Neuronal stem cell (in vitro differentiated cells): ENCODE results near the gene DUSP2.

ENCODE experiments used
- DNase-seq: peaks from one replicate; pipeline ENCODE4 v3.0.0-alpha.2; 2013; ENCODE audit warnings: low spot score
- H2AFZ ChIP-seq: one replicate; pipeline ENCODE4 v1.6.1; 2013; ENCODE audit warnings: mild to moderate bottlenecking, low read length, inconsistent platforms
- H2AK5ac ChIP-seq: 2 replicates; pipeline ENCODE4 v1.6.1; 2013; ENCODE audit warnings: low read depth, mild to moderate bottlenecking, inconsistent platforms, low read length, moderate library complexity, mixed read lengths
- H2BK120ac ChIP-seq: 2 replicates; pipeline ENCODE4 v1.6.1; 2013; ENCODE audit warnings: low read depth, mild to moderate bottlenecking, inconsistent platforms, low read length, moderate library complexity, mixed read lengths
- H2BK12ac ChIP-seq: one replicate; pipeline ENCODE4 v1.6.1; 2013; ENCODE audit warnings: low read length, inconsistent platforms
- H2BK15ac ChIP-seq: 2 replicates; pipeline ENCODE4 v1.6.1; 2013; ENCODE audit warnings: mild to moderate bottlenecking, low read length, inconsistent platforms, mixed read lengths
- H2BK5ac ChIP-seq: one replicate; pipeline ENCODE4 v1.6.1; 2013; ENCODE audit warnings: inconsistent platforms, mild to moderate bottlenecking, low read length, moderate library complexity
- H3K14ac ChIP-seq: one replicate; pipeline ENCODE4 v1.6.1; 2013; ENCODE audit warnings: low read length, inconsistent platforms
- H3K18ac ChIP-seq: 2 replicates; pipeline ENCODE4 v1.6.1; 2013; ENCODE audit warnings: low read length, inconsistent platforms
- H3K23ac ChIP-seq: 2 replicates; pipeline ENCODE4 v1.6.1; 2013; ENCODE audit warnings: low read depth, mild to moderate bottlenecking, mixed read lengths, low read length, inconsistent platforms; ENCODE audit not compliant: poor library complexity
- H3K27ac ChIP-seq: replicated peaks from 3 replicates; pipeline ENCODE4 v1.5.1; 2013; ENCODE audit warnings: low read length, inconsistent platforms
- H3K27me3 ChIP-seq, 3 experiments: 2 replicates each; pipeline ENCODE4 v1.6.1; 2013; ENCODE audit warnings: low read length in 3 of 3, mild to moderate bottlenecking in 2 of 3, inconsistent platforms in 1 of 3, low read depth in 1 of 3, mixed read lengths in 1 of 3, moderate library complexity in 1 of 3; ENCODE audit not compliant: control insufficient read depth in 3 of 3, insufficient read depth in 3 of 3
- H3K36me3 ChIP-seq, 2 donors: replicated peaks in 1 of 2; 2 replicates each; pipeline ENCODE4 v1.6.1; 2013; ENCODE audit warnings: low read length in 2 of 2; ENCODE audit not compliant: control insufficient read depth in 2 of 2, insufficient read depth in 2 of 2
- H3K4ac ChIP-seq: 2 replicates; pipeline ENCODE4 v1.6.1; 2013; ENCODE audit warnings: inconsistent platforms, mild to moderate bottlenecking, low read length, moderate library complexity
- H3K4me1 ChIP-seq, 2 donors: 1 replicate in 1 of 2; 2 replicates in 1 of 2; pipeline ENCODE4 v1.6.1; 2013; ENCODE audit warnings: low read length in 2 of 2, low read depth in 1 of 2; ENCODE audit not compliant: control insufficient read depth in 2 of 2, insufficient read depth in 1 of 2
- H3K4me2 ChIP-seq: one replicate; pipeline ENCODE4 v1.6.1; 2013; ENCODE audit warnings: mild to moderate bottlenecking, low read length, inconsistent platforms; ENCODE audit not compliant: insufficient read depth, poor library complexity, severe bottlenecking
- H3K4me3 ChIP-seq, 2 donors: 2 replicates each; pipeline ENCODE4 v1.5.1; 2013; ENCODE audit warnings: low read length in 2 of 2, mild to moderate bottlenecking in 2 of 2, inconsistent platforms in 1 of 2, moderate library complexity in 1 of 2
- H3K79me1 ChIP-seq: one replicate; pipeline ENCODE4 v1.6.1; 2013; ENCODE audit warnings: low read depth, mild to moderate bottlenecking, inconsistent platforms, low read length, moderate library complexity
- H3K9ac ChIP-seq: one replicate; pipeline ENCODE4 v1.6.1; 2013; ENCODE audit warnings: mild to moderate bottlenecking, low read depth, low read length, inconsistent platforms; ENCODE audit not compliant: poor library complexity
- H3K9me3 ChIP-seq, 2 donors: replicated peaks in 1 of 2; 2 replicates each; pipeline versions ENCODE3 to v1.6.1; 2013; ENCODE audit warnings: low read length in 2 of 2, mild to moderate bottlenecking in 2 of 2, inconsistent platforms in 1 of 2, low read depth in 1 of 2, mixed read lengths in 1 of 2, moderate library complexity in 1 of 2; ENCODE audit not compliant: control insufficient read depth in 2 of 2, insufficient read depth in 1 of 2
- H4K8ac ChIP-seq: one replicate; pipeline ENCODE4 v1.6.1; 2013; ENCODE audit warnings: low read depth, mild to moderate bottlenecking, inconsistent platforms, low read length, moderate library complexity
- H4K91ac ChIP-seq: one replicate; pipeline ENCODE4 v1.6.1; 2013; ENCODE audit warnings: low read length, low read depth, mild to moderate bottlenecking, inconsistent platforms; ENCODE audit not compliant: poor library complexity
- WGBS, 2 donors: extraction: QIAGEN DNeasy Blood & Tissue Kit; methylation state at CpG; one replicate each; pipeline ENCODE4 v1.1.7; 2013; ENCODE audit warnings: missing lambda C conversion rate in 2 of 2, mixed read lengths in 1 of 2; ENCODE audit not compliant: insufficient read length in 2 of 2, insufficient replicate concordance in 1 of 2; ENCODE audit errors: extremely low coverage in 2 of 2; 5-methylcytosine and 5-hydroxymethylcytosine counted together

DUSP2 gene

DNA sequence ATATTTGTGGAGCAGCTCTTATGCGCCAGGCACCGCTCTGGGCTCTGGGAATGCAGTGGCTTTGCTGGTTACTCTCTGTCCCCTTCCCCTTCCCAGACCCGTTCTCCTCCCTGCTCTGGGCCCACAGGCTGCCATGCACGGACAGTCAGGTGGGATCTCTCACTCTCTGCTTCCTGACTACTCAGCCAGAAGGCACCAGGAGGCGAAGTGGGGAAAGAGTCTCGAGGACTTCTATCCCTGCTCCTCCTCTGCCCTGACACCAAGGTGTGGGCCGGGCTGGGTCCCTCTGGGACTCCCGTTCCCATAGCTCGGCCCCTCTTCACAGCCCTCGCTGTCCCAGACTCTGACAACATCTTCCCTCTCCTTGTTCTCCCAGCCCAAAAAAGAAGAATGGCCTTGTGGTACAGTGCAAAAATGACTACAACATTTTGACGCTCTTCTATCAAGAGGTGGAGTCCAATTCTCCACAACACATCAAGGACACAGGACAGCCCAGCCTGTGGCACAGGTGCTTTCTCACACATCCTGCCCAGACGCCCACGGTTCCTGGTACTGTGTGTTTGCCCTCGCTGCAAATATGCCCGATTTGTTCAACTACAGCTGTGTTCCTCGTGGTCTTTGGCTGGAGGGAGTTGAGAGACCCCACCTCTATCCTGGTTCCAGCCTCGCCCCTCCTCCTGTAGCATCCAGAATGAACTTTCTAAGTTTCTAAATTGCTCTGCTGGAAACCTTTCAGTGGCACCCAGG is 14.0 kb upstream of the DUSP2 start:
- H2BK120ac ChIP-seq: no peak overlapping the region
- no peak overlapping the region for H3K4me2 ChIP-seq
- H3K9ac ChIP-seq: no peak overlapping the region
- H3K9me3 ChIP-seq: peaks cover 0 to 2% of the 10 kb centered on the region in 2 donors
- H3K79me1 ChIP-seq: no peaks in the 10 kb centered on the region
- no peak overlapping the region for H4K8ac ChIP-seq
- H3K18ac ChIP-seq: no peak overlapping the region
- no peak for DNase-seq
- H2BK15ac ChIP-seq: no peak overlapping the region
- no peak overlapping the region for H4K91ac ChIP-seq
- peak overlapping the region; percentile 73 for H2AFZ ChIP-seq
- no peak overlapping the region for H3K4me3 ChIP-seq
- no peaks in the 10 kb centered on the region for H3K36me3 ChIP-seq
- H3K27me3 ChIP-seq: no peaks in the 10 kb centered on the region
- no peak overlapping the region for H3K14ac ChIP-seq
- H3K23ac ChIP-seq: no peak overlapping the region
- whole genome bisulfite sequencing, 2 donors: no CpG with 5 or more reads among the region's 17 CpGs
- no peak overlapping the region for H2BK5ac ChIP-seq
- H3K4ac ChIP-seq: no peak overlapping the region
- peaks cover 2 to 11% of the 10 kb centered on the region in 2 donors for H3K4me1 ChIP-seq
- H2BK12ac ChIP-seq: no peak overlapping the region
- H3K27ac ChIP-seq: no peak overlapping the region
- H2AK5ac ChIP-seq: no peak overlapping the region

- DNase-seq: no peak
- no CpG with 5 or more reads among the region's 14 CpGs for WGBS, 2 donors
Observed at GRCh38 chr2:96158554-96158940, 13.3 kb upstream of the DUSP2 start.

DNA sequence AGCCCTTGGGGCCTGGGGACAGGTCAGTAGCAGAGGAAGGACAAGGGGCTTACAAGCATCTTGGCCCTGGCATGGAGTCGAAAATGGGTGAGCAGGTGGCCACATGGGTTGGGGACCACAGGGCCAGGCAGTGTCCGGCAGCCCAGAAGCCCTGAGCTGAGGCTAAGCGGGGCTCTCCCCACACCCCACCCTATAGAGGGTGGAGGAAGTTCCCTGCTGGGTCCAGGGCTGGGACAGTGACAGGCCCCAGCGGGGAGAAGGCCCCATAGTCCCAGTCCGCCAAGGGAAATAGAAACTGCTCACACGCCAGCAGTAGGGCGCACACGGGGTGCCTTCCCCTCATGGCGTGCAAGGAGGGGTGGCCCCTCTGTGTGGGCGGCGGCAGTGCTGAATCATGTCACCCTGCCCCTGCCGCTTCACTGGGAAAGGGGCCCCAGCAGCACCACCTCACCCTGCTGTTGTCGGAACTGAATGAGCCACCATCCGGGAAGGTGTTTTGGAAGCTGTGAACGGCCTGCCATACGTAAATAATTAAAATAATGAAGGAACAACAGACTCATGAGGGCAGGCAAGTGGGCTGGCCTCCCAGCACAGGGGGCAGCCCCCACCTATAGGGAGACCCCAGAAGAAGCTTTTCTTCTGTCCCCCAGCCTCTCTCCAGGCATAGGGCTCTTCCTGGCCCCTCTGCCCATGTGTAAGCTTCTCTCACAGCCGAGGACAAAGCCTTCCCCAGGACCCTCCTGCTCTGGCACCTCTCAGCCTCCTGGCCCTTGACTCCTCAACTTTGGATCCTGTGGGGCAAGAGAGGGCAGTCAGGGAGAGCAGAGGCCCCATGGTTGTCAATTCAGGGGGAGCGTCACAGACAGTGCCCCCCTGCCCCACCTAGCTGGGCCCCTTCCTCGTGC is 12.7 kb upstream of the DUSP2 start:
- peak overlapping the region; percentile 12 for H3K9ac ChIP-seq
- no peak for DNase-seq
- H2BK12ac ChIP-seq: no peak overlapping the region
- H3K27ac ChIP-seq: no peak overlapping the region
- H3K9me3 ChIP-seq: peaks cover 0 to under 1% of the 10 kb centered on the region in 2 donors
- peaks cover 6 to 12% of the 10 kb centered on the region in 2 donors for H3K4me1 ChIP-seq
- H3K4ac ChIP-seq: no peak overlapping the region
- H4K91ac ChIP-seq: peak overlapping the region; percentile 85
- H3K36me3 ChIP-seq: no peaks in the 10 kb centered on the region
- H2BK5ac ChIP-seq: peak overlapping the region; percentile 43
- H3K27me3 ChIP-seq: no peaks in the 10 kb centered on the region
- H3K4me3 ChIP-seq: no peak overlapping the region
- peak overlapping the region; percentile 55 for H2BK120ac ChIP-seq
- H3K4me2 ChIP-seq: no peak overlapping the region
- peak overlapping the region; percentile 73 for H2AFZ ChIP-seq
- H3K79me1 ChIP-seq: no peaks in the 10 kb centered on the region
- peak overlapping the region; percentile 60 for H3K14ac ChIP-seq
- H3K23ac ChIP-seq: peak overlapping the region; percentile 60
- peak overlapping the region; percentile 85 for H2AK5ac ChIP-seq
- peak overlapping the region; percentile 77 for H2BK15ac ChIP-seq
- no CpG with 5 or more reads among the region's 19 CpGs for WGBS, 2 donors
- H3K18ac ChIP-seq: peak overlapping the region; percentile 84
- peak overlapping the region; percentile 78 for H4K8ac ChIP-seq

More at GRCh38 chr2:96158554-96158940, 13.3 kb upstream of the DUSP2 start:
- Histone ChIP-seq H3K23ac (no peak overlapping the region), H2BK120ac (peak overlapping the region; percentile 35), H3K27me3 (no peaks in the 10 kb centered on the region), H3K4me2 (no peak overlapping the region), H3K9me3 (peaks cover 0 to 2% of the 10 kb centered on the region in 2 donors), H2BK5ac (peak overlapping the region; percentile 43), H3K9ac (peak overlapping the region; percentile 12), H3K27ac (no peak overlapping the region), H3K18ac (peak overlapping the region; percentile 84), H2BK12ac (no peak overlapping the region), H4K8ac (no peak overlapping the region), H3K36me3 (no peaks in the 10 kb centered on the region), H2AFZ (peak overlapping the region; percentile 73), H2AK5ac (peak overlapping the region; percentile 61), H3K4me1 (peaks cover 2 to 8% of the 10 kb centered on the region in 2 donors), H3K79me1 (no peaks in the 10 kb centered on the region), H3K4me3 (no peak overlapping the region), H3K4ac (no peak overlapping the region), H2BK15ac (peak overlapping the region; percentile 63), H3K14ac (no peak overlapping the region), H4K91ac (peak overlapping the region; percentile 85)
